ENCODE results near the gene LIG3.

DNA sequence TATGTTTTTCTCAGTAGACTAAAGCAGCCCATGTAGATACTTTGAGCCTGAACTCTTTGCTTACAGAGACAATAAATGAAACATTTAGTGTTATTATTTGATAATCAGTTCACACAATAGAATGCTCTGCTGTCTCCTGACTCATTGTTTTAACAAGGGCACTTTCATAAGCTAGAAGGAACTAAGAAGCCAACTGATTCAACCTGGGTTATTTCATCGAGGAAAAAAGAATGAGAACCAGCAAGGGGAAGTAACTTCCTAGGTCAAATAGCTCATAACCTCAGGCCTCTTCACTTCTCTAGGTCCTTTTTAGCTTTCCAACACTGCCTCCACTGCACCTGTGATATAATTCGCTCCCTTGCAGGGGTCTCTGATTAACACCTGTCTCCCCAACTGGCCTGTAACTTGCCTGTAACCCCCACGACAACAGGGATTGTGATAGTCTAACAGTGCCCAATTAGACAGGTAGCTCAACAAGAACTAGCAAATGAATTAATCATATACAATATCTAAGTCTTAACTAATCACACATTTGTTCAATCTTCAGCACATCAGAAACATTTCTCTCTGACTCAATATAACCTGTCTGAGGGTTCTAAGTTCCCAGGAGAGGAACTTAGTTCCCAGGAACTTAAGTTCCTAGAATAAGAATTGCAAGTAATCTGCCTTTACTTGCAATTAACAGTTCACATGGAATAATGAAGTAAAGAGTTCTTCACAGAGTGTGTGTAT lies 48.4 kb downstream of the LIG3 start:
- TF ChIP-seq, protein P1, sequence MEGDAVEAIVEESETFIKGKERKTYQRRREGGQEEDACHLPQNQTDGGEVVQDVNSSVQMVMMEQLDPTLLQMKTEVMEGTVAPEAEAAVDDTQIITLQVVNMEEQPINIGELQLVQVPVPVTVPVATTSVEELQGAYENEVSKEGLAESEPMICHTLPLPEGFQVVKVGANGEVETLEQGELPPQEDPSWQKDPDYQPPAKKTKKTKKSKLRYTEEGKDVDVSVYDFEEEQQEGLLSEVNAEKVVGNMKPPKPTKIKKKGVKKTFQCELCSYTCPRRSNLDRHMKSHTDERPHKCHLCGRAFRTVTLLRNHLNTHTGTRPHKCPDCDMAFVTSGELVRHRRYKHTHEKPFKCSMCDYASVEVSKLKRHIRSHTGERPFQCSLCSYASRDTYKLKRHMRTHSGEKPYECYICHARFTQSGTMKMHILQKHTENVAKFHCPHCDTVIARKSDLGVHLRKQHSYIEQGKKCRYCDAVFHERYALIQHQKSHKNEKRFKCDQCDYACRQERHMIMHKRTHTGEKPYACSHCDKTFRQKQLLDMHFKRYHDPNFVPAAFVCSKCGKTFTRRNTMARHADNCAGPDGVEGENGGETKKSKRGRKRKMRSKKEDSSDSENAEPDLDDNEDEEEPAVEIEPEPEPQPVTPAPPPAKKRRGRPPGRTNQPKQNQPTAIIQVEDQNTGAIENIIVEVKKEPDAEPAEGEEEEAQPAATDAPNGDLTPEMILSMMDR (IDR thresholded peaks at IDR 0.05): no peak
- TF ChIP-seq POLR2A (IDR thresholded peaks at IDR 0.05): no peak

All from adrenal gland (tissue), 5 donors.